GM23248 (cell line): ENCODE measurements around the gene ASAP2.

Experiments used
- EZH2 ChIP-seq: fragments of 200-600 bp; sonication (generic); IDR thresholded peaks from 2 replicates; pipeline ENCODE4 v1.6.1; 2018; ENCODE audit warnings: antibody characterized with exemption, mild to moderate bottlenecking; ENCODE audit not compliant: insufficient read depth, poor library complexity, severe bottlenecking
- EZH2phosphoT487 ChIP-seq: fragments of 200-600 bp; sonication (generic); IDR thresholded peaks from 2 replicates; pipeline ENCODE4 v1.6.1; 2018; ENCODE audit warnings: antibody characterized with exemption, moderate library complexity, mild to moderate bottlenecking, low read depth; ENCODE audit not compliant: insufficient read depth

DNA sequence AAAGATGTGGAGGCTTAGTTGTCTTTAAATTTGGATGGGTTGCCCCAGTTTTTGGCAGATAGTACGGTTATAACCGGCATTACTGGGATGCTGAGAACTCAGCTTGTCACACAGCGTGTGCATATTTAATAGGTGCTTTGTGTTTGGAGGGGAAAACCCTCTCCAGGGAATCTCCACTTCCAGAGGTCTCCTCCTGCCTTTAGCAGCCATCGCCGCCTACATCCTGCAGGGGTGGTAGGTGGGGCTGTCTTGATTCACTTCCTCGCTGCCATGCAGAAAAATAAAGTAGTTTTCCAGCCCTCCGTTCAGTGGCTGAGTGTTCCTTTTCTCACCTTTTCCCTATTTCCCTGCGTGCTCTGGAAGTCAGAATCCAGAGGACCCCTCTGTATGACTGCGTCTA, 140.3 kb downstream of the ASAP2 start:
- no peak for TF ChIP-seq EZH2
- TF ChIP-seq EZH2phosphoT487: no peak
